IPS-18a (cell line): ENCODE results near the gene SLC6A5.
A peak's percentile ranks its signal among the peaks of the same experiment; 100 is the strongest.
"Not testable (repeated sequence)": the region's sequence is repeated elsewhere in the genome, so short reads cannot be mapped to it uniquely, and the experiment has no call there.

ENCODE experiments used
- H3K27ac ChIP-seq: one replicate; pipeline ENCODE4 v1.5.1; 2013; ENCODE audit warnings: low read length
- H3K27me3 ChIP-seq: one replicate; pipeline ENCODE4 v1.6.1; 2013; ENCODE audit warnings: mild to moderate bottlenecking, low read length; ENCODE audit not compliant: control insufficient read depth, insufficient read depth
- H3K36me3 ChIP-seq: one replicate; pipeline ENCODE4 v1.6.1; 2013; ENCODE audit warnings: low read depth, low read length; ENCODE audit not compliant: control insufficient read depth
- H3K4me1 ChIP-seq: one replicate; pipeline ENCODE4 v1.6.1; 2013; ENCODE audit warnings: low read depth, low read length; ENCODE audit not compliant: control insufficient read depth
- H3K4me3 ChIP-seq: one replicate; pipeline ENCODE4 v1.5.1; 2013; ENCODE audit warnings: low read length
- H3K9ac ChIP-seq: one replicate; pipeline ENCODE4 v1.6.1; 2013; ENCODE audit warnings: mild to moderate bottlenecking, low read length, moderate library complexity
- H3K9me3 ChIP-seq: one replicate; pipeline ENCODE4 v1.6.1; 2013; ENCODE audit warnings: low read depth, low read length; ENCODE audit not compliant: control insufficient read depth

The SLC6A5 gene

DNA sequence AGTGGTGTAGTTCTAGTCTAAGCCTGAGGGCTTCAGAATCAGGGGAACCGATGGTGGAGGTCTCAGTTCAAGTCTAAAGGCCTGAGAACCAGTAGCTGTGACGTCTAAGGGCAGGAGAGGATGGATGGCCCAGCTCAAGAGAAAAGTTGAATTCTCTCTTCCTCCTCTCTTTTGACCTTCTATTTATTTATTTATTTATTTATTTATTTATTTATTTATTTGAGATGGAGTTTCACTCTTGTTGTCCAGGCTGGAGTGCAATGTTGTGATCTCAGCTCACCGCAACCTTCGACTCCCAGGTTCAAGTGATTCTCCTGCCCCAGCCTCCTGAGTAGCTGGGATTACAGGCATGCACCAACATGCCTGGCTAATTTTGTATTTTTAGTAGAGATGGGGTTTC lies 19.7 kb upstream of the SLC6A5 start:
- not testable (repeated sequence) for H3K27me3 ChIP-seq, H3K27ac ChIP-seq, H3K36me3 ChIP-seq, H3K9ac ChIP-seq, H3K4me3 ChIP-seq, H3K4me1 ChIP-seq, H3K9me3 ChIP-seq

DNA sequence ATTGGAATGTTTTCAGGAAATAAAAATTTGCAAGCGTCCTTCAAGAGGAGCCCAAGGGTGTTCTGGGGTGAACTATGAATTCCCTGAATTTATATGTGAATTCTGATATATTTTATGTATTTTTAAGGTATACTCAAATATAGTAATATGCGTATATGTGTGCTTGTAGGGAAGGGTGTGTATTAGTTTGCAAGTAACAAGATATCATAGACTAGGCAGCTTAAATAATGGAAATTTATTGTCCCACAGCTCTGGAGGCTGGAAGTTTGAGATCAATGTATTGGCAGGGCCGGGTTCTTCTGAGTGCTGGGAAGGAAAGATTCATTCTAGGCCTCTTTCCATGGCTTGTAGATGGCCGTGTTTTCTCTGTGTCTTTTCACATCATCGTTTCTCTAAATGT lies 16.2 kb upstream of the SLC6A5 start:
- no peaks in the 10 kb centered on the region for H3K9me3 ChIP-seq
- H3K27ac ChIP-seq: no peak overlapping the region
- H3K4me1 ChIP-seq: no peaks in the 10 kb centered on the region

DNA sequence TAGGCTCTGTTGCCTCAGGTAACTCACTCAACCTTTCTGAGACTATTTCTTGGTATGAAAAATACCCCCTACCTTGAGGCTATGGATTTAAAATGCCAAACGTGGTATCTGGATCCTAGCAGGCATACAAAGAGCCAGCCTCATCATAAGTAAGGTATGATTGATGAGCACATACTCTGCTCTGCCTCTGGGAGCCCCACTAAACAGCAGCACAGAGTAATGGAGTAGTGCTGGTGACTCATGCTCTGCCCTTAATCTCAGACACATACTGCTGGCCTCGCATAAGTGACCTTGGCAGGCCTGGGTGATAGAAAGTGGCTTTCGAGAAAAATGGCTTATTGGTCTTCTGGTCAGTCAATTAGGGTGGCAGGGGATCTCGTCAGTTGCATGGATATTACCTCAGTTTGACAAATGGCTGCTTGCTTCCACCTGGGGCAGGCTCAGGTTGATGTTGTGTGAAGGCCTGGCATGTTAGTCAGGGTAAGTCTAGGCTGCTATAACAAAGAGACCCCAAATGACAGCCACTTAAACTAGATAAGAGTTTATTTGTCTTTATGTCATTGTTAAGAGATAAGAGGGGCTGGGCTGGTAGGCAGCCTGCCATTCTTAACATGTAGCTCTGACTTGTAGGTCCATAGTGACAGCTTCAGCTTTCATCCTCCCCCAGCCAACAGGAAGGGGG lies 15.2 kb upstream of the SLC6A5 start:
- H3K36me3 ChIP-seq: no peaks in the 10 kb centered on the region
- H3K9me3 ChIP-seq: no peaks in the 10 kb centered on the region
- no peak overlapping the region for H3K4me3 ChIP-seq
- H3K27ac ChIP-seq: no peak overlapping the region
- H3K4me1 ChIP-seq: no peaks in the 10 kb centered on the region
- H3K9ac ChIP-seq: no peak overlapping the region
- H3K27me3 ChIP-seq: no peaks in the 10 kb centered on the region

More for the DNA sequence above, 16.2 kb upstream of the SLC6A5 start:
- Histone ChIP-seq H3K9ac (no peak overlapping the region), H3K27me3 (no peaks in the 10 kb centered on the region), H3K4me3 (no peak overlapping the region), H3K36me3 (no peaks in the 10 kb centered on the region)

DNA sequence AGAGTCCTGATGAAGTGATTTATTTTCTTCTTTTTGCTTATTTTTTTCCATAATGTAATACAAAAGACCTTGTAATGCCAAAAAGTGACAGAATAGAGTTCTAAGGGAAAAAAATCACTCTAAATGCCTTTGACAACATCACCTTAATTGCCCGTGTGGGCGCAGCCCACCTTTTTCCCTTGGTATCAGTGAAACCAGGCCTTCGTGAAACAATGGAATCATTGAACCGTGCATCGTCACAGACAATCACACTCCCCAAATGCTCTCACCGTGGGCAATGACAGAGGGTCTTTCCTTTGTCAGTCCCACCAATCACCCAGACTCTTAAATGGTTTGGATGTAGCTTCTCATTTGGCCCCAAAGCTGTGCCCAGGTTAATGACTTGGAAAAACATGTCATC lies 9.6 kb upstream of the SLC6A5 start:
- Histone ChIP-seq H3K9ac (no peak overlapping the region), H3K27ac (no peak overlapping the region), H3K9me3 (no peaks in the 10 kb centered on the region), H3K4me1 (no peaks in the 10 kb centered on the region), H3K27me3 (peaks cover 19% of the 10 kb centered on the region), H3K4me3 (no peak overlapping the region), H3K36me3 (no peaks in the 10 kb centered on the region)

DNA sequence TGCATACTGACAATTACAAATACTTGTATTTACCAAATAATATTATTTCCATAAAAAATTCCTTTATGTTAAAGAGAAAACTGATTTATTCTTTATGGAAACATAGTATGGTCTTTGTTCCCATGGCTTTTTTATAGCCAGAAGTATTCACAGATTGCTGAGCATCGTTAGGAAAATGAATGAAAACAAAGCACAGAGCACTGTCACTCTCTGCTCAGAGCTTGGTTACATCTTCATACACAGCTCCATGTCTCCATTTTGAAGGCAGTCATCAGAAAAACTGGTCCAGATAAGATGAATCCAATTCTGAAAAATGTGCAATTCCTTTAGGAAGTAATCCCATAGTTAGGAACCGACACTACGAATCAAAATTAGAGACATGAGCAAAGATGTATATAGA lies 9.0 kb upstream of the SLC6A5 start:
- Histone ChIP-seq H3K4me3 (no peak overlapping the region), H3K9me3 (no peaks in the 10 kb centered on the region), H3K4me1 (no peaks in the 10 kb centered on the region), H3K9ac (no peak overlapping the region), H3K27me3 (peaks cover 25% of the 10 kb centered on the region), H3K27ac (no peak overlapping the region), H3K36me3 (no peaks in the 10 kb centered on the region)

DNA sequence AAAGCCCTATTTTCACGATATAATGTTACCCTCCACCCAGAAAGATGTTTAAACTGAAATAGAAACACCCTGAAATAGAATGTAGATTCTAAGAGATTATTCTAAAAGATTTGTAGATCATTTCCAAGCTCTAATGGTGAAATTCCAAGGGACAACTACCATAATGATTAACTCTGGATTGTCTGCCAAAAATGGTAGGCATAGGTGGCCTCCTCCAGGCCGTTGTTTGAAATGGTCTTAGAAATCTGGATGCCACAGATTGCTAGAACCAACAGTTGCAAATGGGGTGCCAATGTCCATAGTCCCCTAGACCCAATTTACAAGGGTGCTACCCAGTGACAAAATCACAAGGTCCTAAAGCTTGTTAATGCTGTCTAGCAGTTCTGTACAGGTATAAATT lies 6.7 kb upstream of the SLC6A5 start:
- H3K27ac ChIP-seq: no peak overlapping the region
- H3K36me3 ChIP-seq: no peaks in the 10 kb centered on the region
- H3K9me3 ChIP-seq: no peaks in the 10 kb centered on the region
- peaks cover 4% of the 10 kb centered on the region for H3K4me1 ChIP-seq
- no peak overlapping the region for H3K4me3 ChIP-seq
- H3K27me3 ChIP-seq: peaks cover 49% of the 10 kb centered on the region
- H3K9ac ChIP-seq: no peak overlapping the region

DNA sequence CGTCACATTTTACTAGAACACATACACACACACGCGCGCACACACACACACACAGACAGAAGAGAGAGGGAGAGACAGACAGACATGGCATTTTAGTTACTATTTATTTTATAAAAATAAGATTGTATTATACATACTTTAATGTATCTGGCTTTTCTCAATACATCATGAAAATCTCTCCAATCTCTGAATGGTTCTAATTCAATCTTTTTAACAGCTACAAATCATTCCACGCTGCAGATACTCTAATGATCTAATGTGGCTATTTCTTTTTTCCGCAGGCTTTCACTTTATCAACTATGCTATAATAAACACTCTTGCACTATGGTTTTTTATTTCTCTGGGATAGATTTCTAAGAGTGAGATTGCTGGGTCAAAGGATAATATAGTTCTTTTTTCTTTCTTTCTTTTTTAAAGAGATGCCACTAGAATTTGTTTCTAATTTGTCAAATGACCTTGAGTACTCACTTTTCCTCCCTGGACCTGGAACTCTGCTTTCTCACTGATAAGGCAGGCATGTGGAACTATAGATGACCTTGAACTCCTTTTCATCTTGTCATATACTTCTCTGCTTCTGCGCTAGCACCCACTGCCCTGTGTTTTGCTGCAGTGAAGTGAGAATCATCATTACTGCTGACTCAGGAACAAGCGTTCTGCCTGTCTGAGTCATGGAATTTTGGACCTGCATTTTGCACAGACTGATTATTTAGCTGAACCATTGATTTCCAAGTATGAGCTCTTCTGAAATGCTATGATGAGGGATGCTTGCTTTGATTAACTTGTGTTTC lies 4.9 kb upstream of the SLC6A5 start:
- H3K9ac ChIP-seq: no peak overlapping the region
- H3K9me3 ChIP-seq: no peaks in the 10 kb centered on the region
- H3K4me3 ChIP-seq: no peak overlapping the region
- peaks cover 66% of the 10 kb centered on the region for H3K27me3 ChIP-seq
- peaks cover 7% of the 10 kb centered on the region for H3K4me1 ChIP-seq
- no peak overlapping the region for H3K27ac ChIP-seq
- no peaks in the 10 kb centered on the region for H3K36me3 ChIP-seq

DNA sequence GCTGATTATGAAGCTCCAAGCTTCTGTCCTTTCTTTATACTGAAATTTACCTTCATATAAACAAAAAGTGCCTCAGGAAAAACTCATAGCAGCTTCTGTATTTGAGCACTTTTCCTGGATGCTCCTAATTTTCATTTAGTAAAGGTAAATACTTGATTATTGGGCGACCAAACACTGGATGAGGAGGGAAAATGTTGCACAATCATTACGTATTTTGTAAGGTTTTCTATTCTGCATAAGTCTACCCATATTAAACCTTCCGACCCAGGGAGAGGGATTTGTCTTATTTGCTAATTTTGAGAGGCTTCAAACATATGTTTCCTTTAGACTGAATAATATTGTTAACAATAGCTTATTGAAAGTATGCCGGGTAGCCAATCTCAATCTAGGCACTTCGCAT lies 4.3 kb upstream of the SLC6A5 start:
- H3K27me3 ChIP-seq: peaks cover 72% of the 10 kb centered on the region
- H3K4me1 ChIP-seq: peaks cover 7% of the 10 kb centered on the region
- no peak overlapping the region for H3K9ac ChIP-seq
- H3K9me3 ChIP-seq: no peaks in the 10 kb centered on the region
- H3K36me3 ChIP-seq: no peaks in the 10 kb centered on the region
- no peak overlapping the region for H3K4me3 ChIP-seq
- no peak overlapping the region for H3K27ac ChIP-seq

DNA sequence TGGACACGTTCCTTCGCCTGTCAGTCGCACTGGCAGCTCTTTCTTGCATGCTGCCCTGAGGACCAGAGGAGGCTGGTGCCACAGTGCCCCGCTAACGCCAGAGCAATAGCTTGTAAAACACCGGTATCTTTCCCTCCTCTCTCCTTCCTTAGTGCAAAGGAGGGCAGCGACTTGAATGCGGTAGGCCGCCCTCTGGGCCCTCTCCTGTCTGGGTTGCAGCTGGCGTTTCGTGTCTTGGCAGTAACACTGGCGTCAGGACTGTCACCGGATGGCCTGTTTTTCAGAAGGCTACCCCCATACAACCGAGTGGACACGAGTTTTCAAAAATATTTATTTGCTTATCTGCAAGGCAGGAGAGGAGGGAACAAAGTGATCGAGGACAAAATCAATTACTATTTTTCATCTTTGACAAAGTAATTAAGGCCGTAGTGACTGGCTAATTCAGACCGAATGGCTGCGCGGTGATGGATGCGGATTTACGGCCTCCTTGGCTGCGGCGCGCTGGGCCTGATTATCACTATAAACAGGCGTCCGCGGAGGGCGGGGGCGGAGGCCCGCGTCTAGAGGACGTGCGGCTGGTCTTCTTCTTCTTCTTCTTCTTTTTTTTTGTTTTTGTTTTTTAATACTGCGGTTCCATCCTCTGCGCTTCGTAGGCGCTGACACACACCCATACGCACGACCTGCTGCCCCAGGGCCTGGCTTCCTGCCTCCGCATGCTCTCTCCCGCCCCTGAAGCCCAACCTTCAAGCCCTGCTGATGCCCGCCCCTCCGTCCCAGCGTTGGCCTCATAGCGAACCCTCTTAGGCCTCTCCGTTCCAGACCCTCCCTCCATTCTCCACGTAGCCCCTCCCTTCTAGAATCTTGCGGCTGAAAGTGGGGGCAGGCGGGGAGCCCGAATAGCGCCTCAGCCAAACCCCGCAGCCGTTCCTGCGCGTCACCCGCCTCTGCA lies 2.9 kb upstream of the SLC6A5 start:
- H3K27ac ChIP-seq: no peak overlapping the region
- no peak overlapping the region for H3K9ac ChIP-seq
- H3K4me1 ChIP-seq: peaks cover 7% of the 10 kb centered on the region
- H3K36me3 ChIP-seq: no peaks in the 10 kb centered on the region
- H3K27me3 ChIP-seq: peaks cover 86% of the 10 kb centered on the region
- peak overlapping the region; percentile 48 for H3K4me3 ChIP-seq
- no peaks in the 10 kb centered on the region for H3K9me3 ChIP-seq

DNA sequence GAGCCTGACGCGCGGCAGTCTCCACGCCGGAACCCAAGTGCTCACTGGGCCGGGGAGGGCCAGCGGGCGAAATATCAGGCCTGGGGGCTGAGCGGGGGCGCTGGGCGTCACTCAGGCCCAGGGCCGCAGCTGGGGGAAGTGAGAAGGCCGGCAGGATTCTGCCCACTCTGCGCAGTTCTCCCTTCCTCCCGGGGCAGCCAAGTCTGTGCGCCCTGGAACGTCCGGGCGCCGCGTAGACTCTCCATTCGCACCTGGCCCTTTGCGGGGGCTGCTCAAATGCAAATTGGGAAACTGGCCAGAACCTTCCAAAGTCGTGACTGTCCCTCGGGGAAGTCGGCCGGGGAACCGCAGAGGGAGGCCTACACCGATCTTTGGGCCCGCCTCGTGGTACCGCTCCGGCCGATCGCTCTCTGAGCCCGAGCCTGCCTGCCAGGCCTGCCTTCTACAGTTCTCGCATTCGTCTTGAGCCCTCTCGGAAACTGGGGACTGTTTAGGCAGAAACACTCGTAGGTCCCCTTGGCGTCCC lies 2.2 kb upstream of the SLC6A5 start:
- peak overlapping the region; percentile 48 for H3K4me3 ChIP-seq
- peaks cover 7% of the 10 kb centered on the region for H3K4me1 ChIP-seq
- H3K27ac ChIP-seq: no peak overlapping the region
- no peaks in the 10 kb centered on the region for H3K9me3 ChIP-seq
- no peaks in the 10 kb centered on the region for H3K36me3 ChIP-seq
- H3K9ac ChIP-seq: no peak overlapping the region
- peaks cover 93% of the 10 kb centered on the region for H3K27me3 ChIP-seq
